Ishikawa (cell line): Measurements from ENCODE around the gene PPP2R2C.

Source experiments
- CEBPB ChIP-seq: IDR thresholded peaks from 2 replicates; pipeline ENCODE4 v1.6.1; 2012
- CREB1 ChIP-seq: IDR thresholded peaks from 2 replicates; pipeline ENCODE4 v1.6.1; 2012; ENCODE audit warnings: low read depth
- EGR1 ChIP-seq: IDR thresholded peaks from 2 replicates; pipeline ENCODE4 v1.6.1; 2012
- EP300 ChIP-seq: IDR thresholded peaks from 2 replicates; pipeline ENCODE4 v1.6.1; 2012; ENCODE audit warnings: borderline replicate concordance
- FOXM1 ChIP-seq: IDR thresholded peaks from 2 replicates; pipeline ENCODE4 v1.6.1; 2012; ENCODE audit warnings: low read depth, borderline replicate concordance
- MAX ChIP-seq: IDR thresholded peaks from 2 replicates; pipeline ENCODE4 v1.6.1; 2012
- NFIC ChIP-seq: IDR thresholded peaks from 2 replicates; pipeline ENCODE4 v1.6.1; 2012
- RAD21 ChIP-seq: IDR thresholded peaks from 2 replicates; pipeline ENCODE4 v1.6.1; 2012; ENCODE audit warnings: low read depth
- TAF1 ChIP-seq: IDR thresholded peaks from 2 replicates; pipeline ENCODE4 v1.6.1; 2012; ENCODE audit warnings: low read depth, mild to moderate bottlenecking
- TCF12 ChIP-seq: IDR thresholded peaks from 2 replicates; pipeline ENCODE4 v1.6.1; 2012; ENCODE audit warnings: low read depth
- TEAD4 ChIP-seq: IDR thresholded peaks from 2 replicates; pipeline ENCODE4 v1.6.1; 2012
- YY1 ChIP-seq: IDR thresholded peaks from 2 replicates; pipeline ENCODE4 v1.6.1; 2012; ENCODE audit warnings: low read depth
- ZBTB7A ChIP-seq: IDR thresholded peaks from 2 replicates; pipeline ENCODE4 v1.6.1; 2012; ENCODE audit warnings: low read depth
- TF ChIP-seq, protein P1 (sequence below): IDR thresholded peaks from 2 replicates; pipeline ENCODE4 v1.6.1; 2012; ENCODE audit warnings: low read depth, mild to moderate bottlenecking
- TF ChIP-seq, protein P2 (sequence below): IDR thresholded peaks from 2 replicates; pipeline ENCODE4 v1.6.1; 2012

The PPP2R2C gene

GRCh38 chr4:6342530-6343293 lies 129.7 kb downstream of the PPP2R2C start:
- TF ChIP-seq, protein P1, sequence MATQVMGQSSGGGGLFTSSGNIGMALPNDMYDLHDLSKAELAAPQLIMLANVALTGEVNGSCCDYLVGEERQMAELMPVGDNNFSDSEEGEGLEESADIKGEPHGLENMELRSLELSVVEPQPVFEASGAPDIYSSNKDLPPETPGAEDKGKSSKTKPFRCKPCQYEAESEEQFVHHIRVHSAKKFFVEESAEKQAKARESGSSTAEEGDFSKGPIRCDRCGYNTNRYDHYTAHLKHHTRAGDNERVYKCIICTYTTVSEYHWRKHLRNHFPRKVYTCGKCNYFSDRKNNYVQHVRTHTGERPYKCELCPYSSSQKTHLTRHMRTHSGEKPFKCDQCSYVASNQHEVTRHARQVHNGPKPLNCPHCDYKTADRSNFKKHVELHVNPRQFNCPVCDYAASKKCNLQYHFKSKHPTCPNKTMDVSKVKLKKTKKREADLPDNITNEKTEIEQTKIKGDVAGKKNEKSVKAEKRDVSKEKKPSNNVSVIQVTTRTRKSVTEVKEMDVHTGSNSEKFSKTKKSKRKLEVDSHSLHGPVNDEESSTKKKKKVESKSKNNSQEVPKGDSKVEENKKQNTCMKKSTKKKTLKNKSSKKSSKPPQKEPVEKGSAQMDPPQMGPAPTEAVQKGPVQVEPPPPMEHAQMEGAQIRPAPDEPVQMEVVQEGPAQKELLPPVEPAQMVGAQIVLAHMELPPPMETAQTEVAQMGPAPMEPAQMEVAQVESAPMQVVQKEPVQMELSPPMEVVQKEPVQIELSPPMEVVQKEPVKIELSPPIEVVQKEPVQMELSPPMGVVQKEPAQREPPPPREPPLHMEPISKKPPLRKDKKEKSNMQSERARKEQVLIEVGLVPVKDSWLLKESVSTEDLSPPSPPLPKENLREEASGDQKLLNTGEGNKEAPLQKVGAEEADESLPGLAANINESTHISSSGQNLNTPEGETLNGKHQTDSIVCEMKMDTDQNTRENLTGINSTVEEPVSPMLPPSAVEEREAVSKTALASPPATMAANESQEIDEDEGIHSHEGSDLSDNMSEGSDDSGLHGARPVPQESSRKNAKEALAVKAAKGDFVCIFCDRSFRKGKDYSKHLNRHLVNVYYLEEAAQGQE: no peak
- no peak for TF ChIP-seq CREB1
- TF ChIP-seq YY1: no peak
- TF ChIP-seq RAD21: no peak
- no peak for TF ChIP-seq EGR1

- TF ChIP-seq CEBPB (no peak), YY1 (no peak), EP300 (no peak), NFIC (no peak), FOXM1 (no peak), RAD21 (no peak), MAX (no peak), TEAD4 (no peak), ZBTB7A (no peak)
- TF ChIP-seq, protein P2, sequence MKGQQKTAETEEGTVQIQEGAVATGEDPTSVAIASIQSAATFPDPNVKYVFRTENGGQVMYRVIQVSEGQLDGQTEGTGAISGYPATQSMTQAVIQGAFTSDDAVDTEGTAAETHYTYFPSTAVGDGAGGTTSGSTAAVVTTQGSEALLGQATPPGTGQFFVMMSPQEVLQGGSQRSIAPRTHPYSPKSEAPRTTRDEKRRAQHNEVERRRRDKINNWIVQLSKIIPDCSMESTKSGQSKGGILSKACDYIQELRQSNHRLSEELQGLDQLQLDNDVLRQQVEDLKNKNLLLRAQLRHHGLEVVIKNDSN: no peak
- TF ChIP-seq, protein P1: no peak
These were observed 130.7 kb downstream of the PPP2R2C start for GRCh38 chr4:6341696-6342095.

- TF ChIP-seq EP300 (no peak), TAF1 (no peak), RAD21 (no peak), ZBTB7A (no peak)
These were observed 131.9 kb downstream of the PPP2R2C start for GRCh38 chr4:6340446-6341015.

- TF ChIP-seq YY1 (no peak), CEBPB (no peak)
These were observed 132.5 kb downstream of the PPP2R2C start for GRCh38 chr4:6339818-6340445.

DNA sequence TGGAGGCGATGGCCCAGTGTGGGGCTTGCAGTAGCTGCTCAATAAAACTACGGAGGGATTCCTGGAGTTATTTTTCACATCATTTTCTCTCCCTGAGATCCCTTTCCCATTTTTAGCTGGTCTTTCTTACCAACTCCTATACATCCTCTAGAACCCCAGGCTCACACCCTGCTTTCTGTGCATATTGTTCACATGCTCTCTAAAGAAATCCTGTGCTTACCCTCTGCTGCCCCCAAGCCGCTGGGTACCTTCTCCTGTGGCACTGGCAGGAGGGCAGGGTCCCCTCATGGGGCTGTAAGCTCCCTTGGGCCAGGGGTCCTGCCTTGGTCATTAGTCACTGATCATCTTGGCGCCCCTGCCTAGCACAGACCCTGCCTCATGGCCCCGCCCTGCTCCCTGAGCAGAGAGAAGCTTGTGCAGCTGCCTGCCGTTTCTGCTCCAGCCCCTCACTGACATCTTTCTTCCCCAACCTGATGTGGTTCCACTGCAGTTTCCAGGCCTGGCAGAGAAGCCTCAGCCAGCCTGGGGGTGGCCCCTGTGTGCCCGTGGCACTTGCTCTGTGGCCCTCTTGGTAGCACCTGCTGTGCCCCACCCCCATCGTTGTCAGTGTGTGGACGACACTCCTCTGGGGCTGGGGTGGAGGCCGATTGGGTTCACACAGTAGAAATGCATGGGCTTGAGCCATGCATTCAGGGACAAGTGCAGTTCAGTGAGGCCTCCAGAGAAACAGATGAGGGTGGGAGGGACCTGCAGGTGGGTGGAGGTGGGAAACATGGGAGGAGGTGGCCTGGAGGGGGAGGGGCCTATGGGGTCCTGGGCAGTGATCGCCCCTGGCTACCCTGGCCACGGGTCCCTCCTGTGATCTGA lies 133.2 kb downstream of the PPP2R2C start:
- TF ChIP-seq YY1: no peak
- TF ChIP-seq, protein P1: no peak
- TF ChIP-seq CREB1: no peak
- no peak for TF ChIP-seq FOXM1
- TF ChIP-seq EP300: no peak
- no peak for TF ChIP-seq RAD21
- no peak for TF ChIP-seq MAX
- TF ChIP-seq, protein P2: no peak
- no peak for TF ChIP-seq TCF12
- no peak for TF ChIP-seq TAF1
- no peak for TF ChIP-seq TEAD4
- TF ChIP-seq ZBTB7A: no peak
- no peak for TF ChIP-seq CEBPB
- TF ChIP-seq EGR1: no peak
- TF ChIP-seq NFIC: no peak
